MV-4-11 (cell line): ENCODE data around the gene KLF11.
"Not testable (repeated sequence)": the region's sequence is repeated elsewhere in the genome, so short reads cannot be mapped to it uniquely, and the experiment has no call there.

ENCODE experiments used
- DNase-seq: peaks from one replicate; lab custom pipeline; 2025; lab: John Stamatoyannopoulos, UW

KLF11 gene

DNA sequence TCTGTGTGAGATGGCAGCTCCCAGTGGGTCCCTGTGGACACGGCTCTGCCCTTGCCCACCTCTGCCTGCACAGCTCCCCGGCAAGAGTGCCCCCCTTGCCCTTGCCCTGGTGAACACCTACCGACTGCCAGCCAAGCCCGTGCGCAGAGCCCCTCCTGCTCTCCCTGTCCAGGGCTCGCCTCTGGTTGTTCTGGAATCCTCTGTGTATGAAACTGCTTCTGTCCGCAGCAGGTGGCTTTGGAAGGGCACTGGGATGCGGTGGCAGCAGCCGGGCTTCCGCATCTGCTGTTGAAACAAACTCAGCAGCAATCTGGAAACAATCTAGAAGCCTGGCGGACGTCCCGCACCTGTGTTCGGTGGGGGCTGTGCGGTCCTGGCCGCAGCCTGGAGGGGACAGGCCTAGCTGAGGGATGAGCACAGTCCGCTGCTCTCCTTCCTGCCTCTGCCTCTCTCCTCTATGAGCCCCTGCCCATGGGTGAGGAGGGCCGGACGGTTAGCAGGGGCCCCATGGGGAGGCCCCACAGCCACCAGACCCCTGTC lies 34.0 kb upstream of the KLF11 start:
- no peak for DNase-seq

DNA sequence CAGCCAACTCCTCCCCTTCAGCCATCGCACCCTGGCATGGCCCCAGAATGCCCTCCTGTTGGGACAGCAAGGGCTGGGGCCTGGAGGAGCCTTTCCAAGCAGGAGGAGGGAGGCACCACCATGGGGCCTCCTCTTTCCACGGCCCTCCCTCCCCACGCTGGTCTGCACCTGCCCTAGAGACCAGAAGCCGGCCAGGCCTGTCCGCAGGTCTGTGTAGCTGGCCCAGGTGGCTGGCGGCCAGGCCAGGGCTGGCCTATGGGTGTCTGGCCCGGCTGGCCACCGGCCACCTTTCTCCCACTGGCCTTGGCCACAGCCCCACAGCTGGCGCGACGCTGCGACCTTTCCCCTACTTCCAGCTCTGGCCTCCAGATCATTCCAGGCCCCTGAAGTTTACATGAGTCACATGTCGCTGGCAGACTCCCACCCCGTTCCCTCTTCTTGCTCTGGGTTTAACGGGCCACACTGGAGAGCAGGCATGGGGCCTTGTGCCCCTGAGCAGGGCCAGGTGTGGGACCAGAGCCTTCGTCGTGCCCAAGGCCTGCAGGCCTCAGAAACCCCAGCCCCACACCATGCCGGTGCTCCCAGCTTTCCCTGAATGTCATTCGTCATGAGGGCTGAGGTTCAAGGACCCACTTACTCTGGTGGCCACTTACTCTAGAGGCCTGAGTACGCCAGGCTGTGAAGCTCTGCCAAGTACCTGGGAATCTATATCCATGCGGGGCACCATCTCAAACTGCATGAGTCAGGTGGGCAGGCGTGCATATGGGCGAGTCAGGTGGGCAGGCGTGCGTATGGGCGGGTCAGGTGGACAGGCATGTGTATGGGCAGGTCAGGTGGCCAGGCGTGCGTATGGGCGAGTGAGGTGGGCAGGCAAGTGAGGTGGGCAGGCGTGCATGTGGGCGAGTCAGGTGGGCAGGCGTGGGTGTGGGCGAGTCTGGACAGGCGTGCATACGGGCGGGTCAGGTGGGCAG lies 33.3 kb upstream of the KLF11 start:
- DNase-seq = no peak

DNA sequence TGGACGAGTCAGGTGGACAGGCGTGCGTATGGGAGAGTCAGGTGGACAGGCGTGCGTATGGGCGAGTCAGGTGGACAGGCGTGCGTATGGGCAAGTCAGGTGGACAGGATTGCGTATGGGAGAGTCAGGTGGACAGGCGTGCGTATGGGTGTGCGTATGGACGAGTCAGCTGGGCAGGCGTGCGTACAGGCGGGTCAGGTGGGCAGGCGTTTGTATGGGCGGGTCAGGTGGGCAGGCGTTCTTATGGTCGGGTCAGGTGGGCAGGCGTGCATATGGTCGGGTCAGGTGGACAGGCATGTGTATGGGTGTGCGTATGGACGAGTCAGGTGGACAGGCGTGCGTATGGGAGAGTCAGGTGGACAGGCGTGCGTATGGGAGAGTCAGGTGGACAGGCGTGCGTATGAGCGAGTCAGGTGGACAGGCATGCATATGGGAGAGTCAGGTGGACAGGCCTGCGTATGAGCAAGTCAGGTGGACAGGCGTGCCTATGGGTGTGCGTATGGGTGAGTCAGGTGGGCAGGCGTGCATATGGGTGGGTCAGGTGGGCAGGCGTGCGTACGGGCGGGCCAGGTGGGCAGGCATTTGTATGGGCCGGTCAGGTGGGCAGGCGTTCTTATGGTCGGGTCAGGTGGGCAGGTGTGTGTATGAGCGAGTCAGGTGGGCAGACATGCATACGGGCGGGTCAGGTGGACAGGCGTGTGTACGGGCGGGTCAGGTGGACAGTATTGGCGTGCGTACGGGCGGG lies 32.3 kb upstream of the KLF11 start:
- DNase-seq = not testable (repeated sequence)

- DNase-seq = not testable (repeated sequence)
Measured at GRCh38 chr2:10011606-10012325, 31.6 kb upstream of the KLF11 start.

DNA sequence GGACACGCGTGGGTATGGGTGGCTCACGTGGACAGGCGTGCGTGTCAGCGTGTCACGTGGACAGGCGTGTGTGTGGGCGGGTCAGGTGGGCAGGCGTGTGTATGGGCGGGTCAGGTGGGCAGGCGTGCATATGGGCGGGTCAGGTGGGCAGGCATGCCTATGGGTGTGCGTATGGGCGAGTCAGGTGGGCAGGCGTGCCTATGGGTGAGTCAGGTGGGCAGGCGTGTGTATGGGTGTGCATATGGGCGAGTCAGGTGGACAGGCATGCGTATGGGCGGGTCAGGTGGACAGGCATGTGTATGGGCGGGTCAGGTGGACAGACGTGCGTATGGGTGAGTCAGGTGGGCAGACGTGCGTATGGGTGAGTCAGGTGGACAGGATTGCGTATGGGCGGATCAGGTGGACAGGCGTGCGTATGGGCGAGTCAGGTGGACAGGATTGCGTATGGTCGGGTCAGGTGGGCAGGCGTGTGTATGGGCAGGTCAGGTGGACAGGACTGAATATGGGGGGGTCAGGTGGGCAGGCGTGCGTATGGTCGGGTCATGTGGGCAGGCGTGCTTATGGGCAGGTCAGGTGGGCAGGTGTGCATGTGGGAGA lies 30.9 kb upstream of the KLF11 start:
- DNase-seq = not testable (repeated sequence)

DNA sequence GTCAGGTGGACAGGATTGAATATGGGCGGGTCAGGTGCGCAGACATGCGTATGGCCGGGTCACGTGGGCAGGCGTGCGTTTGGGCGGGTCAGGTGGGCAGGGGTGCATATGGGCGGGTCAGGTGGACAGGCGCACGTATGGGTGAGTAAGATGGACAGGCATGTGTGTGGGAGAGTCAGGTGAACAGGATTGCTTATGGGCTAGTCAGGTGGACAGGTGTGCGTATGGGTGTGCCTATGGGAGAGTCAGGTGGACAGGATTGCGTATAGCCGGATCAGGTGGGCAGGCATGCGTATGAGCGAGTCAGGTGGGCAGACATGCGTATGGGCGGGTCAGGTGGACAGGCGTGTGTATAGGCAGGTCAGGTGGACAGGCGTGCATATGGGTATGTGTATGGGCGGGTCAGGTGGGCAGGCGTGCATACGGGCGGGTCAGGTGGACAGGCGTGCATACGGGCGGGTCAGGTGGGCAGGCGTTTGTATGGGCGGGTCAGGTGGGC lies 30.3 kb upstream of the KLF11 start:
- DNase-seq = no peak

DNA sequence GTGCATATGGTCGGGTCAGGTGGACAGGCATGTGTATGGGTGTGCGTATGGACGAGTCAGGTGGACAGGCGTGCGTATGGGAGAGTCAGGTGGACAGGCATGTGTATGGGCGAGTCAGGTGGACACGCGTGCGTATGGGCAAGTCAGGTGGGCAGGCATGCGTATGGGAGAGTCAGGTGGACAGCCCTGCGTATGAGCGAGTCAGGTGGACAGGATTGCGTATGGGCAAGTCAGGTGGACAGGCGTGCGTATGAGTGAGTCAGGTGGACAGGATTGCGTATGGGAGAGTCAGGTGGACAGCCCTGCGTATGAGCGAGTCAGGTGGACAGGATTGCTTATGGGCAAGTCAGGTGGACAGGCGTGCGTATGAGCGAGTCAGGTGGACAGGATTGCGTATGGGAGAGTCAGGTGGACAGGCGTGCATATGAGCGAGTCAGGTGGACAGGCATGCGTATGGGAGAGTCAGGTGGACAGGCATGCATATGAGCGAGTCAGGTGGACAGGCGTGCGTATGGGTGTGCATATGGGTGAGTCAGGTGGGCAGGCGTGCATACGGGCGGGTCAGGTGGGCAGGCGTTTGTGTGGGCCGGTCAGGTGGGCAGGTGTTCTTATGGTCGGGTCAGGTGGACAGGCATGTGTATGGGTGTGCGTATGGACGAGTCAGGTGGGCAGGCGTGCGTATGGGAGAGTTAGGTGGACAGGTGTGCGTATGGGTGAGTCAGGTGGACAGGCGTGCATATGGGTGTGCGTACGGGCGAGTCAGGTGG lies 29.5 kb upstream of the KLF11 start:
- DNase-seq = not testable (repeated sequence)

GRCh38 chr2:10014418-10015190 lies 28.7 kb upstream of the KLF11 start:
- no peak for DNase-seq

GRCh38 chr2:10015376-10015989 lies 27.9 kb upstream of the KLF11 start:
- DNase-seq = not testable (repeated sequence)

- no peak for DNase-seq
Measured at GRCh38 chr2:10016001-10016801, 27.1 kb upstream of the KLF11 start.

- DNase-seq = no peak
Measured at GRCh38 chr2:10016802-10017258, 26.5 kb upstream of the KLF11 start.

DNA sequence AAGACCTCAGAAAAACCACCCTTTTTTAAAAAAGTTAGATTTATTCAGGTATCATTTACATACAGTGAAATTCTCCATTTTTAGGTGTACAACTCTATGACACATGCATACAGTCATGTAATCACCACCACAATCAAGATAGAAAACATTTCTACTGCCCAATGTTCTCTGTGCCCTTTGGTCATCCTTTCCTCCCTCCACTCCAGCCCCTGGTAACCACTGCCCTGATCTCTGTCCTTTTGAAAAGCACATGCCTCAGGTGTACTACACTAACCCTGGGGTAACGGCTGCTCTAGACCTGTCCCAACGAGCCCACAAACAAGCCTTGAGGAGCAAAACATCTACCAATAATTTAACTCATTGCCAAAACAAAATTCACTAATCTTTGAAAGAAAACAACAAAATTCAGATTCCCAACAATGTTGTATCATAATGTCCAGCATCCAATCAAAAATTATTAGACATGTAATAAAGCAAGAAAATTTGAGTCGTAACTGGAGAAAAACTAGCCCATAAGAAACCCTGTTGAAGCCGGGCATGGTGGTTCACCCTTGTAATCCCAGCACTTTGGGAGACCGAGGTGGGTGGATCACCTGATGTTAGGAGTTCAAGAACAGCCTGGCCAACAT lies 25.9 kb upstream of the KLF11 start:
- no peak for DNase-seq

DNA sequence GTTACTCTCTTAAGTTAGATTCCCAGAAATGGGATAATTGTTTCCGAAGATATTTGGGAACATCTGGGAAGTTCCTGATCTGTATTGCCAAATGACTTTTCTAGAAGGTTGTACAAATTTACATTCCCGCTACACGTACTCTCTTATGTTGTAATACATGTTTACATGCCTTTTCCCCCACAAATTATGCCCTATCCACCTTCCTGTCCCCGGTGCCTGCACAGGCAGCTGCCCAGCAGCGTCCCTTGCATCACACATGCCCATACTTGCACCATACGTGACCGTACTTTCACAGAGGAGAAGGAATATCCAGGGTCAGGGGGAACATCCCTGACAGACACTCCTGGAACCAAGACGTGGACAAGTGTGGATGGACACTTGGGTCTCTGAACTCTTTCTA lies 24.2 kb upstream of the KLF11 start:
- DNase-seq = peak; percentile 58

- DNase-seq = peak; percentile 72
Measured at GRCh38 chr2:10019602-10020400, 23.5 kb upstream of the KLF11 start.

GRCh38 chr2:10022041-10022421 lies 21.3 kb upstream of the KLF11 start:
- no peak for DNase-seq

DNA sequence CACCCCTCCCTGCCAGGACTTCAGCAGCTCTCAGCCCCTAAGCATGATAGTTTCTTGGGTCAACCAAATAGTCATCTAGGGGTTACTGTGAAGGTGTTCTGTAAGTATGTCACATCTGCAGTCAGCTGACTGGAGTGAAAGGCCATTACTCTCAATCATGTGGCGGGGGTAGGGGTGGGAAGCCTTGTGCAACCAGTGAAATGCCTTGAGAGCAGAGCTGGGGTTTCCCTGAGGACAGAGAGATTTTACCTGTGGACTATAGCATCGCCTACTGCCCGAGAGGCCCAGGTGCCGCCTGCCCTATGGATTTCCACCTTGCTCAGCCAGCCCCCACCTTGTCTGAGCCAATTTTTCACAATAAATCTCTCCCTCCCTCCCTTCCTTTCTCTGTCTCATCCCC lies 20.9 kb upstream of the KLF11 start:
- no peak for DNase-seq

DNA sequence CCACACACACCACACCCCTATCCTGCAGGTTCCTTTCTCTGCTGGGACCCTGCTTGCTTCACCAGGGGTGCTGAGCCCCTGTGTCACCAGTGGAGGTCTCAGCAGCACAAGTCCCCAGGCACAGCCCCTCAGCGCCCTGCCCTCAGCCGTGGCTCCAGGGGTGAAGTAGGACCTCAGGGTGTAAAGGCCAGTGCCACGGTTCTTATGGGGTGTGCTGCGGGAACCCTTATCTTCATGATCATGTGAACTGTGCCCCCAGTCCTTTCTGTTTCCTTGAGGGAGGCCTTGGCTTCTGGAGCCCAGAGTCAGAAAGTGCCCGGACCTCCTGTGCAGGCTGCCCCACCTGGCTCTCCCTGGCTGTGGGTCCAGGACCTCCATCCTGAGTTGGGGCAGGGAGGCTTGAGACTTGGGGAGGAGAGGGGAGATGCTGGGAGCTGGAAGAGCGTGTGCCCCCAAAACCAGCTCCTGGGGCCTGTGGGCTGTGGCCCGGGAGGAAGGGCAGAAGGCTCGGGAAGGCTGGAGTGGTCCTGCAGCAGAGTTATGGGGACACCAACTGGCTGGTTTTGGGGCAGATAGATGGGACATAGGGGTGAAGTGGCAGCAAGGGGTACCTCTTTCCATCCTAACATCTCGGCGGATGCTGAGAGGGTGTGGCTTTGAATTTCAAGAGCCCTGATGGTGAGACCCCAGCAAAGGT lies 20.2 kb upstream of the KLF11 start:
- no peak for DNase-seq
